SKM-1 treated with dmso at 0.1 percent for 144 hours (cell line): Measurements from ENCODE around the gene LRP1.

ENCODE experiments used
- DNase-seq: peaks from one replicate; lab custom pipeline; 2025; ENCODE audit not compliant: unreplicated experiment; lab: John Stamatoyannopoulos, UW

LRP1 gene

GRCh38 chr12:57190037-57190436 is 61.8 kb downstream of the LRP1 start:
- DNase-seq: no peak

- DNase-seq: no peak
Observed at GRCh38 chr12:57190821-57191220, 62.5 kb downstream of the LRP1 start.

GRCh38 chr12:57191410-57191809 is 63.1 kb downstream of the LRP1 start:
- no peak for DNase-seq

GRCh38 chr12:57192920-57193319 is 64.6 kb downstream of the LRP1 start:
- no peak for DNase-seq

- DNase-seq: no peak
Observed at GRCh38 chr12:57193706-57194245, 65.5 kb downstream of the LRP1 start.

GRCh38 chr12:57194253-57194652 is 66.0 kb downstream of the LRP1 start:
- no peak for DNase-seq

GRCh38 chr12:57195186-57195585 is 66.9 kb downstream of the LRP1 start:
- DNase-seq: no peak

GRCh38 chr12:57195611-57196371 is 67.5 kb downstream of the LRP1 start:
- no peak for DNase-seq

- no peak for DNase-seq
Observed at GRCh38 chr12:57196439-57196838, 68.2 kb downstream of the LRP1 start.

- no peak for DNase-seq
Observed at GRCh38 chr12:57196956-57197355, 68.7 kb downstream of the LRP1 start.

GRCh38 chr12:57198329-57198728 is 70.0 kb downstream of the LRP1 start:
- DNase-seq: no peak

- DNase-seq: no peak
Observed at GRCh38 chr12:57199191-57199590, 70.9 kb downstream of the LRP1 start.

- DNase-seq: no peak
Observed at GRCh38 chr12:57200497-57200896, 72.2 kb downstream of the LRP1 start.

- no peak for DNase-seq
Observed at GRCh38 chr12:57201219-57201618, 72.9 kb downstream of the LRP1 start.

GRCh38 chr12:57201631-57202030 is 73.3 kb downstream of the LRP1 start:
- DNase-seq: no peak

- DNase-seq: no peak
Observed at GRCh38 chr12:57202321-57202720, 74.0 kb downstream of the LRP1 start.

GRCh38 chr12:57203201-57203600 is 74.9 kb downstream of the LRP1 start:
- DNase-seq: no peak

GRCh38 chr12:57203791-57204190 is 75.5 kb downstream of the LRP1 start:
- no peak for DNase-seq

GRCh38 chr12:57204454-57204853 is 76.2 kb downstream of the LRP1 start:
- DNase-seq: no peak

- no peak for DNase-seq
Observed at GRCh38 chr12:57205186-57205585, 76.9 kb downstream of the LRP1 start.

- DNase-seq: no peak
Observed at GRCh38 chr12:57205931-57206330, 77.6 kb downstream of the LRP1 start.

GRCh38 chr12:57207731-57208630 is 79.7 kb downstream of the LRP1 start:
- DNase-seq: no peak
